ENCODE results near the gene EHMT2.

GRCh38 chr6:31878222-31878621 lies 19.3 kb downstream of the EHMT2 start:
- TF ChIP-seq CEBPB (IDR thresholded peaks at IDR 0.05; ENCODE audit: low read depth, low read length): no peak
- TF ChIP-seq POLR2A (IDR thresholded peaks at IDR 0.05; ENCODE audit: low read depth, low read length): no peak
- TF ChIP-seq, protein P1, sequence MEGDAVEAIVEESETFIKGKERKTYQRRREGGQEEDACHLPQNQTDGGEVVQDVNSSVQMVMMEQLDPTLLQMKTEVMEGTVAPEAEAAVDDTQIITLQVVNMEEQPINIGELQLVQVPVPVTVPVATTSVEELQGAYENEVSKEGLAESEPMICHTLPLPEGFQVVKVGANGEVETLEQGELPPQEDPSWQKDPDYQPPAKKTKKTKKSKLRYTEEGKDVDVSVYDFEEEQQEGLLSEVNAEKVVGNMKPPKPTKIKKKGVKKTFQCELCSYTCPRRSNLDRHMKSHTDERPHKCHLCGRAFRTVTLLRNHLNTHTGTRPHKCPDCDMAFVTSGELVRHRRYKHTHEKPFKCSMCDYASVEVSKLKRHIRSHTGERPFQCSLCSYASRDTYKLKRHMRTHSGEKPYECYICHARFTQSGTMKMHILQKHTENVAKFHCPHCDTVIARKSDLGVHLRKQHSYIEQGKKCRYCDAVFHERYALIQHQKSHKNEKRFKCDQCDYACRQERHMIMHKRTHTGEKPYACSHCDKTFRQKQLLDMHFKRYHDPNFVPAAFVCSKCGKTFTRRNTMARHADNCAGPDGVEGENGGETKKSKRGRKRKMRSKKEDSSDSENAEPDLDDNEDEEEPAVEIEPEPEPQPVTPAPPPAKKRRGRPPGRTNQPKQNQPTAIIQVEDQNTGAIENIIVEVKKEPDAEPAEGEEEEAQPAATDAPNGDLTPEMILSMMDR (conservative IDR thresholded peaks at IDR 0.05; ENCODE audit: low read depth, low read length): no peak
- no peak for TF ChIP-seq SMC3 (IDR thresholded peaks at IDR 0.05; ENCODE audit: low read depth, low read length)
- TF ChIP-seq MAZ (IDR thresholded peaks at IDR 0.05; ENCODE audit: borderline replicate concordance, low read depth, low read length): no peak
- no peak for TF ChIP-seq ELK1 (IDR thresholded peaks at IDR 0.05; ENCODE audit: borderline replicate concordance, low read depth, low read length)
- no peak for TF ChIP-seq BHLHE40 (IDR thresholded peaks at IDR 0.05; ENCODE audit: low read depth, low read length)
- TF ChIP-seq RFX5 (IDR thresholded peaks at IDR 0.05; ENCODE audit: low read depth, low read length): no peak
- TF ChIP-seq CHD1 (IDR thresholded peaks at IDR 0.05; ENCODE audit: low read depth, low read length): no peak
- TF ChIP-seq RAD21 (IDR thresholded peaks at IDR 0.05; ENCODE audit: low read length): no peak
- TF ChIP-seq MXI1 (IDR thresholded peaks at IDR 0.05; ENCODE audit: borderline replicate concordance, low read depth, low read length): no peak
- TF ChIP-seq MAFK (IDR thresholded peaks at IDR 0.05; ENCODE audit: low read depth, low read length): no peak
- TF ChIP-seq USF2 (IDR thresholded peaks at IDR 0.05; ENCODE audit: low read depth, low read length): no peak
- no peak for TF ChIP-seq RCOR1 (IDR thresholded peaks at IDR 0.05; ENCODE audit: insufficient replicate concordance, low read length)
